ENCODE results near the gene MAP3K7. TPM values are rescaled to one million over a fixed set of nuclear protein-coding genes. Genes with fewer than 3 reads are reported as not detected.

Gene MAP3K7
- total RNA-seq, 2 donors from 2014 or later = 20.4 to 21.8 TPM

- intact Hi-C loops (cut with DNase I) = no loop called here
- DNase-seq (ENCODE audit: low spot score) = no peak
These were observed 49.8 kb downstream of the MAP3K7 start for GRCh38 chr6:90537027-90537426.

GRCh38 chr6:90536520-90536919, 50.4 kb downstream of the MAP3K7 start:
- intact Hi-C loops (cut with DNase I) = no loop called here
- DNase-seq (ENCODE audit: low spot score) = no peak

- intact Hi-C loops (cut with DNase I) = no loop called here
- no peak for DNase-seq (ENCODE audit: low spot score)
These were observed 52.4 kb downstream of the MAP3K7 start for GRCh38 chr6:90534337-90535025.

- DNase-seq (ENCODE audit: low spot score) = no peak
- intact Hi-C loops (cut with DNase I) = no loop called here
These were observed 53.1 kb downstream of the MAP3K7 start for GRCh38 chr6:90533615-90534336.

- intact Hi-C loops (cut with DNase I) = no loop called here
- no peak for DNase-seq (ENCODE audit: low spot score)
These were observed 56.0 kb downstream of the MAP3K7 start for GRCh38 chr6:90530882-90531281.

GRCh38 chr6:90525421-90525820, 61.5 kb downstream of the MAP3K7 start:
- intact Hi-C loops (cut with DNase I) = no loop called here
- no peak for DNase-seq (ENCODE audit: low spot score)

- intact Hi-C loops (cut with DNase I) = no loop called here
- no peak for DNase-seq (ENCODE audit: low spot score)
These were observed 63.0 kb downstream of the MAP3K7 start for GRCh38 chr6:90523779-90524310.

- DNase-seq (ENCODE audit: low spot score) = no peak
- intact Hi-C loops (cut with DNase I) = no loop called here
These were observed 64.9 kb downstream of the MAP3K7 start for GRCh38 chr6:90521955-90522354.

GRCh38 chr6:90516074-90516660, 70.7 kb downstream of the MAP3K7 start:
- intact Hi-C loops (cut with DNase I) = no loop called here
- DNase-seq (ENCODE audit: low spot score) = no peak

GRCh38 chr6:90514496-90514895, 72.4 kb downstream of the MAP3K7 start:
- DNase-seq (ENCODE audit: low spot score) = no peak
- intact Hi-C loops (cut with DNase I) = no loop called here

- DNase-seq (ENCODE audit: low spot score) = no peak
- intact Hi-C loops (cut with DNase I) = no loop called here
These were observed 78.1 kb downstream of the MAP3K7 start for GRCh38 chr6:90508753-90509152.

- intact Hi-C loops (cut with DNase I) = loop anchor here in 1 of 2 donors (5.0 kb wide), 1 partner anchor 1214 kb away; no protein-coding TSS in a partner anchor
- no peak for DNase-seq (ENCODE audit: low spot score)
These were observed 83.9 kb downstream of the MAP3K7 start for GRCh38 chr6:90502866-90503407.

- intact Hi-C loops (cut with DNase I) = loop anchor here in 1 of 2 donors (5.0 kb wide), 1 partner anchor 1215 kb away; no protein-coding TSS in a partner anchor
- no peak for DNase-seq (ENCODE audit: low spot score)
These were observed 84.5 kb downstream of the MAP3K7 start for GRCh38 chr6:90502381-90502780.

GRCh38 chr6:90500458-90500857, 86.4 kb downstream of the MAP3K7 start:
- DNase-seq (ENCODE audit: low spot score) = no peak
- intact Hi-C loops (cut with DNase I) = loop anchor here in 1 of 2 donors (5.0 kb wide), 1 partner anchor 1217 kb away; no protein-coding TSS in a partner anchor

- intact Hi-C loops (cut with DNase I) = no loop called here
- no peak for DNase-seq (ENCODE audit: low spot score)
These were observed 89.5 kb downstream of the MAP3K7 start for GRCh38 chr6:90497411-90497810.

GRCh38 chr6:90496258-90497016, 90.4 kb downstream of the MAP3K7 start:
- intact Hi-C loops (cut with DNase I) = no loop called here
- DNase-seq (ENCODE audit: low spot score) = no peak

- intact Hi-C loops (cut with DNase I) = no loop called here
- no peak for DNase-seq (ENCODE audit: low spot score)
These were observed 91.6 kb downstream of the MAP3K7 start for GRCh38 chr6:90495216-90495817.

- intact Hi-C loops (cut with DNase I) = no loop called here
- no peak for DNase-seq (ENCODE audit: low spot score)
These were observed 92.6 kb downstream of the MAP3K7 start for GRCh38 chr6:90494067-90494780.
